GM18519 (cell line): ENCODE data around the gene ARPC1A.
"Not testable (repeated sequence)": the region's sequence is repeated elsewhere in the genome, so short reads cannot be mapped to it uniquely, and the experiment has no call there.

Experiments
- ATAC-seq: cut with Tn5 transposase; IDR thresholded peaks from one replicate; pipeline ENCODE4 v1.9.1; 2021; ENCODE audit warnings: mild to moderate bottlenecking, moderate library complexity; ENCODE audit not compliant: unreplicated experiment, low FRiP score

The ARPC1A gene

GRCh38 chr7:99314504-99314903 is 11.2 kb upstream of the ARPC1A start:
- ATAC-seq: no peak

- no peak for ATAC-seq
These were observed 5.3 kb upstream of the ARPC1A start for GRCh38 chr7:99320371-99320770.

- not testable (repeated sequence) for ATAC-seq
These were observed 3.0 kb upstream of the ARPC1A start for GRCh38 chr7:99322659-99323058.

GRCh38 chr7:99324559-99324958 is 1.1 kb upstream of the ARPC1A start:
- no peak for ATAC-seq

- ATAC-seq: no peak
These were observed 651 bp upstream of the ARPC1A start for GRCh38 chr7:99325001-99325493.

- ATAC-seq: no peak
These were observed 697 bp downstream of the ARPC1A start for GRCh38 chr7:99326408-99326782.

GRCh38 chr7:99330314-99330961 is 4.7 kb downstream of the ARPC1A start:
- not testable (repeated sequence) for ATAC-seq

- no peak for ATAC-seq
These were observed 5.3 kb downstream of the ARPC1A start for GRCh38 chr7:99331002-99331401.

- no peak for ATAC-seq
These were observed 13.9 kb downstream of the ARPC1A start for GRCh38 chr7:99339595-99339994.

GRCh38 chr7:99340659-99341058 is 15.0 kb downstream of the ARPC1A start:
- no peak for ATAC-seq

GRCh38 chr7:99344061-99344647 is 18.5 kb downstream of the ARPC1A start:
- ATAC-seq: no peak

- not testable (repeated sequence) for ATAC-seq
These were observed 24.9 kb downstream of the ARPC1A start for GRCh38 chr7:99350641-99351040.

- ATAC-seq: no peak
These were observed 26.5 kb downstream of the ARPC1A start for GRCh38 chr7:99352247-99352646.

GRCh38 chr7:99355098-99355497 is 29.4 kb downstream of the ARPC1A start:
- no peak for ATAC-seq

GRCh38 chr7:99357701-99358490 is 32.2 kb downstream of the ARPC1A start:
- no peak for ATAC-seq

GRCh38 chr7:99358521-99358920 is 32.8 kb downstream of the ARPC1A start:
- not testable (repeated sequence) for ATAC-seq

GRCh38 chr7:99359465-99360154 is 33.9 kb downstream of the ARPC1A start:
- ATAC-seq: no peak

- no peak for ATAC-seq
These were observed 37.1 kb downstream of the ARPC1A start for GRCh38 chr7:99362801-99363200.

- no peak for ATAC-seq
These were observed 37.6 kb downstream of the ARPC1A start for GRCh38 chr7:99363286-99363685.

GRCh38 chr7:99365318-99366141 is 39.8 kb downstream of the ARPC1A start:
- no peak for ATAC-seq
